ENCODE measurements around the gene HOXB6.

DNA sequence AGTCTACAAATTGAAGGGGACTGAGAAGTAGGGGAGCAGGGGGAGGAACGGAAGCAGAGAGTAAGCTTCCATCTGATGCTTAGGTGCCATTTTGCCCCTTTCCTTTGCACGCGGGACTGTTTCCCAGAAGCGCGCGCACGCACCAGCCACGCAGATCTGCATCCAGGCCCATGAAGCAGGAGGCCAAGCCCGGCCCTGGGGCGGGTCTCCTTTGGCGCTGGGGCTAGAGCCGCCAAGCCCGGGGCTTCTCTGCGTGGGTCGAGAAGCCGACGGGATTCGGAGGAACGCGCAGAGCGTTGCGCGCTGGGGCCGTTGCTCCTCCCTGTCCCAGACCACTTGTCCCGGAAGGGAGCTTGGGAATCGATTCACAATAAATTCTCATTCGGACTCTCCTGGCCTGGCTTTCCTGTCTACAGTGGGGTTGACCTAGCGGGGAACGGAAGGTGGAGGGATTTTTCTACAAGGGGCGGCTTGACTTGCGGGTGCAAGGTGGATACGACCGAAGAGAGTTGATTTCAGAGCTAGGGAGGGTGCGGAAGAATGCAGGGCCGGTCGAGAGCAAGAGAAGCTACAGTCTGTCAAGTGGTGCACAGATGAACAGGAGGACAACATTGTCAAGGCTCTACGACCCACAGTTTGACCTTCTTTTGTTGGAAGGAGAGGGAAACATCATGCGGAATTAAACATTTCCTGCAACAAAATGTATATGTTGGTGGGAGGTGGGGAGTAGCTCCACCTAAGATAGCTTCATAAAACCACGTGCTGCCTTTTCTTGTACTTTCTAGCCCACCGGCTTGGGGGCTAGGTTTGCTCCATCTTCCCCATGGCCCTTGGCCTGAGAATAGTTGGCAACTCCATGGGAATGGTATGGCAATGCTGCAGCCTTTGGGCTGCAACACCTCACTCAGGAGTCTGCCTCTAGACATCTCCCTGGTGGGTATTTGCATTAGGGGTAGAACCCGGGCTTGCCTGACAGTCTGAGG lies 16.9 kb upstream of the HOXB6 start:
- TF ChIP-seq SRF (IDR thresholded peaks at IDR 0.05; ENCODE audit: low read depth) (no peak), POLR2A (IDR thresholded peaks at IDR 0.05; ENCODE audit: borderline replicate concordance, extremely low read depth, insufficient read depth, insufficient read length) (no peak), CEBPB (IDR thresholded peaks at IDR 0.05; ENCODE audit: low read depth) (no peak), EZH2 (IDR thresholded peaks at IDR 0.05) (no peak), TCF7L2 (IDR thresholded peaks at IDR 0.05; ENCODE audit: borderline replicate concordance, extremely low read depth, insufficient read depth, insufficient read length) (no peak), RAD21 (IDR thresholded peaks at IDR 0.05; ENCODE audit: low read depth) (no peak), ELF1 (IDR thresholded peaks at IDR 0.05; ENCODE audit: borderline replicate concordance, low read depth) (no peak), EGR1 (IDR thresholded peaks at IDR 0.05; ENCODE audit: low read depth) (no peak), ZFX (IDR thresholded peaks at IDR 0.05) (no peak)
- TF ChIP-seq, protein P1, sequence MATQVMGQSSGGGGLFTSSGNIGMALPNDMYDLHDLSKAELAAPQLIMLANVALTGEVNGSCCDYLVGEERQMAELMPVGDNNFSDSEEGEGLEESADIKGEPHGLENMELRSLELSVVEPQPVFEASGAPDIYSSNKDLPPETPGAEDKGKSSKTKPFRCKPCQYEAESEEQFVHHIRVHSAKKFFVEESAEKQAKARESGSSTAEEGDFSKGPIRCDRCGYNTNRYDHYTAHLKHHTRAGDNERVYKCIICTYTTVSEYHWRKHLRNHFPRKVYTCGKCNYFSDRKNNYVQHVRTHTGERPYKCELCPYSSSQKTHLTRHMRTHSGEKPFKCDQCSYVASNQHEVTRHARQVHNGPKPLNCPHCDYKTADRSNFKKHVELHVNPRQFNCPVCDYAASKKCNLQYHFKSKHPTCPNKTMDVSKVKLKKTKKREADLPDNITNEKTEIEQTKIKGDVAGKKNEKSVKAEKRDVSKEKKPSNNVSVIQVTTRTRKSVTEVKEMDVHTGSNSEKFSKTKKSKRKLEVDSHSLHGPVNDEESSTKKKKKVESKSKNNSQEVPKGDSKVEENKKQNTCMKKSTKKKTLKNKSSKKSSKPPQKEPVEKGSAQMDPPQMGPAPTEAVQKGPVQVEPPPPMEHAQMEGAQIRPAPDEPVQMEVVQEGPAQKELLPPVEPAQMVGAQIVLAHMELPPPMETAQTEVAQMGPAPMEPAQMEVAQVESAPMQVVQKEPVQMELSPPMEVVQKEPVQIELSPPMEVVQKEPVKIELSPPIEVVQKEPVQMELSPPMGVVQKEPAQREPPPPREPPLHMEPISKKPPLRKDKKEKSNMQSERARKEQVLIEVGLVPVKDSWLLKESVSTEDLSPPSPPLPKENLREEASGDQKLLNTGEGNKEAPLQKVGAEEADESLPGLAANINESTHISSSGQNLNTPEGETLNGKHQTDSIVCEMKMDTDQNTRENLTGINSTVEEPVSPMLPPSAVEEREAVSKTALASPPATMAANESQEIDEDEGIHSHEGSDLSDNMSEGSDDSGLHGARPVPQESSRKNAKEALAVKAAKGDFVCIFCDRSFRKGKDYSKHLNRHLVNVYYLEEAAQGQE (IDR thresholded peaks at IDR 0.05; ENCODE audit: low read depth) = no peak
- TF ChIP-seq, protein P2, sequence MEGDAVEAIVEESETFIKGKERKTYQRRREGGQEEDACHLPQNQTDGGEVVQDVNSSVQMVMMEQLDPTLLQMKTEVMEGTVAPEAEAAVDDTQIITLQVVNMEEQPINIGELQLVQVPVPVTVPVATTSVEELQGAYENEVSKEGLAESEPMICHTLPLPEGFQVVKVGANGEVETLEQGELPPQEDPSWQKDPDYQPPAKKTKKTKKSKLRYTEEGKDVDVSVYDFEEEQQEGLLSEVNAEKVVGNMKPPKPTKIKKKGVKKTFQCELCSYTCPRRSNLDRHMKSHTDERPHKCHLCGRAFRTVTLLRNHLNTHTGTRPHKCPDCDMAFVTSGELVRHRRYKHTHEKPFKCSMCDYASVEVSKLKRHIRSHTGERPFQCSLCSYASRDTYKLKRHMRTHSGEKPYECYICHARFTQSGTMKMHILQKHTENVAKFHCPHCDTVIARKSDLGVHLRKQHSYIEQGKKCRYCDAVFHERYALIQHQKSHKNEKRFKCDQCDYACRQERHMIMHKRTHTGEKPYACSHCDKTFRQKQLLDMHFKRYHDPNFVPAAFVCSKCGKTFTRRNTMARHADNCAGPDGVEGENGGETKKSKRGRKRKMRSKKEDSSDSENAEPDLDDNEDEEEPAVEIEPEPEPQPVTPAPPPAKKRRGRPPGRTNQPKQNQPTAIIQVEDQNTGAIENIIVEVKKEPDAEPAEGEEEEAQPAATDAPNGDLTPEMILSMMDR (IDR thresholded peaks at IDR 0.05 in 2 of 3, conservative IDR thresholded peaks at IDR 0.05 in 1 of 3; ENCODE audit: borderline replicate concordance in 1 of 3, insufficient read depth in 1 of 3, low read depth in 2 of 3, low read length in 2 of 3) = no peak
